GM20431 (cell line): ENCODE data around the gene CBFA2T3.

Source experiments
- in situ Hi-C: fragments of 300-500 bp; cut with MseI, MboI; formaldehyde crosslinking; loops from one replicate; pipeline ENCODE4 v1.15.0; 2020; ENCODE audit warnings: low sequenced_read_pairs; ENCODE audit not compliant: unreplicated experiment

Gene CBFA2T3

DNA sequence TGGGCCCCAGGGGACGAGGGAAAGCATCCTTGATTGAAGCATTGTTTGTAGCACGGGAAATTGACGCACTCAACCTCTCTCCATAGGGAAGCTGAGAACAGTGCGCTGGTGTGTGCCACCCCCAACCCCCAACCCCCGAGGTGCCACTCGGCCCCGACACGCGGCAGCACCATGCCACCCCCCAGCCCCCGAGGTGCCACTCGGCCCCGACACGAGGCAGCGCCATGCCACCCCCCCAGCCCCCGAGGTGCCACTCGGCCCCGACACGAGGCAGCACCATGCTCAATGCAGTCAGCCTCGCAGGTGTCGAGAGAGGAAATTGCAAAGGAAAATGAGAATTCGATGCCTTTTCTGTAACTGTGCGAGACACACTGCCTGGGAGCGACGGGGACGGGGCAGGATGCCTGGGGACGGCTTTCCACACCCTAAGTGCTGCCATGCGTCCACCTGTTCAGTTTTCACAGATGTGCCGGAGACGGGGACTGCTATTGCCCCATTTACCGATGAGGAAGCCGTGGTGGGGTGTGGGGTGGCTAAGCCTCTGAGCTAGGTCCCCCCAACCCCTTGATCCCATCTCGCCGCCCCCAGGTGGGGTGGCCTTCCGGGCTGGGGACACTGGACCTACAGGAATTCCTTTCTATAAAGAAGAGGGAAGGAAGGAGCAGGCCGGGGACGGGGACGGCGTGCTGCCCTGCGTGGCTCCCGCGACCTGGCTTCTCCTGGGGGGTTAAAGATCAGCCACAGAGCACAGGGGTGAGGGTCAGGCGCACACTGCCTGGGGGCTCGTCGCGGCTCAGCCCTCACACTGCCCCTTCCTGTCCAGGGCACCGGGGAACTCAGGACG, 9.8 kb downstream of the CBFA2T3 start:
- in situ Hi-C loops: no loop called here

DNA sequence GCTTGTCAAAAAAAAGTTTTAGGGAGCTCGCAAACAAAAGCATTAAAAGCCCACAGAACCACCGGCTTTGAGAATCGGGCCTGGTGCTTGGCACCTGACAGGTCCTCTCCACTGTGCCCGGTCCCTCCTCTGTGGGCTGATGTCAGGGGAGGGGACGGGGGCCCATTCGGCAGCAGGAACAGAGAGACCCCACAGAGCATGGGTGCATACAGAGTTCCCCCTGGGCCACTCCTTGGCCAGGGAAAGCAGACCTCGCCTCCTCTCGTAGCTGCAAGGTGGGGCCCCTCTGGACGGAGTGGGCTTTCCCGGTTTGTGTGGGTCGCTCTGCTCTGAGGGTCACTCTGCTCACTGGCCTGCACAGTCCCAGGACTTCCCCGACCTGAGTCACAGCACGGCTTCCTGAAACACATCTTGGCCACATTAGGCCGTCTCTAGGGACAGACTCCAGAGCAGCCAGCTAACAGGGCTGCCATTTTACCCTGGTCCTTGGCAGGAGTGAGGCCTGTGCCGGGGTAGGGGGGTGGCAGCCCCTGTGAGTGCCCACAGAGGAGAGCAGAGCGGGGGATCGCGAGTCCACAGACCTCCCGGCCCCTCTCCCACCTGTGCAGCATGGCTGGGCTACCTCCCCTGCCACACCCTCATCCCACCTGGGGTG, 11.1 kb downstream of the CBFA2T3 start:
- in situ Hi-C loops: no loop called here

GRCh38 chr16:88965411-88965810, 11.6 kb downstream of the CBFA2T3 start:
- in situ Hi-C loops: no loop called here

DNA sequence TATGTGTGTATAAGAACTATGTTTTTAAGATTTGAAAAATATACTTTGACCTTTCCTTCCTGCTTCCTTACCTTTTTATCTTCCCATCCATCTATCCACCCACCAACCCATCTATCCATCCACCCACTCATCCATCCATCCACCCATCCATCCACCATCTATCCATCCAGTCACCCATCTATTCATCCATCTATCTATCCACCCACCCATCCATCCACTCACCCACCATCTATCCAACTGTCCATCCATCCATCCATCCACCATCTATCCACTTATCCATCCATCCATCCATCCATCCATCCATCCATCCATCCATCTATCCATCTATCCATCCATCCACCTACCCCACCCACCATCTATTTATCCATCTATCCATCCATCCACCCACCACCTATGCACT, 12.4 kb downstream of the CBFA2T3 start:
- in situ Hi-C loops: no loop called here

GRCh38 chr16:88963583-88963982, 13.4 kb downstream of the CBFA2T3 start:
- in situ Hi-C loops: no loop called here

- in situ Hi-C loops: no loop called here
Observed at GRCh38 chr16:88962478-88963152, 14.4 kb downstream of the CBFA2T3 start.

GRCh38 chr16:88961011-88961410, 16.0 kb downstream of the CBFA2T3 start:
- in situ Hi-C loops: no loop called here

DNA sequence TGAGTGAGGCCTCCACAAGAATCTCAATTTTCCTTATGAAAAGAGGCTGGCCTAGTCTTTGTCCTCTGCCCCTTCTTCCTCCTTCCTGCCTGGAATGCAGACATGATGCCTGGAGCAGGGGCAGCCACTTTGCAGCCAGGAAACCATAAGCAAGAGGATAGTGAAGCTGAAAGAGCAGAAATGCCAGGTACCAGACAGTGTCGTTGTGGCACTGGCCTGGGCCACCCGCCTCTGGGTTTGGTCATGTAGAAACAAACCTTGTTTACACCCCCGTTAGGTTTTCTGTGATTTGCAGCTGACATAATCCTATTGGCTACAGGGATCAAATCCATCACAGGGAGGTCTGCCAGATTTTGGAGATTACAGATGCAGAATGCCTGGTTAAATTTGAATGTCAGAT, 16.5 kb downstream of the CBFA2T3 start:
- in situ Hi-C loops: no loop called here

DNA sequence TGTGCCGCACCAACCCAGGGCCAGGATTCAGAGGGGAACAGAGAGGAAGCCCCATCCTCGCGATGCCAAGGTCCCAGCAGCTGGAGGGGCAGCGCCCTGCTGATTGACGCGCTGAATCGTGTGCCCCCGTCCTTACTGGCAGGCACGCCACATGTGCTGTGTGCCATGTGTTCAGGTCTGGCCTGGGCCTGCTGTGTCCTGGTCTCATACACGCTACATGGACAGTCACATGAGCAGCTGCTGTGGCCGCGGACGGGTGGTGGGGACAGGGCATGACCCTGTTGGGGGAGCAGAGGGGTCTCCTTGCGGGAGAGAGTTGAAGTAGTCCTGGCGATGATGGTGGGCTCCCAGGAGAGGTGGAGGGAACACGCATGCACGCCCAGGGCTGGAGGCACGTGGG, 18.0 kb downstream of the CBFA2T3 start:
- in situ Hi-C loops: no loop called here

GRCh38 chr16:88957887-88958577, 19.0 kb downstream of the CBFA2T3 start:
- in situ Hi-C loops: no loop called here

DNA sequence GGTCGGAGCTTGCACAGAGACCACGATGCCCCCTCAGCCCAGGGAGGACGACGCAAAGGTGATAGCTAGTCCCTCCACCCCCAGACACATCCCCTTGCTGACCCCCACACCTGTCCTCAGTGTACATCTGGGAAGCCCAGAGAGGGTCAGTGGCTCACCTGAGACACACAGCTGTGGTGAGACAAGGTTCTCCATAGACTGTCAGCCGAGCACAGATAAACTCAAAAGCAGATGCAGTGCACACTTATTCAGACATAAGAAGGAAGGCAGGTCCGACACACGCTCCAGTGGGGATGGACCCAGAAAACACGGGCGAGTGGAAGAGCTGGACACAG, 19.6 kb downstream of the CBFA2T3 start:
- in situ Hi-C loops: no loop called here

- in situ Hi-C loops: no loop called here
Observed at GRCh38 chr16:88956546-88957432, 20.2 kb downstream of the CBFA2T3 start.

GRCh38 chr16:88955906-88956305, 21.1 kb downstream of the CBFA2T3 start:
- in situ Hi-C loops: no loop called here

DNA sequence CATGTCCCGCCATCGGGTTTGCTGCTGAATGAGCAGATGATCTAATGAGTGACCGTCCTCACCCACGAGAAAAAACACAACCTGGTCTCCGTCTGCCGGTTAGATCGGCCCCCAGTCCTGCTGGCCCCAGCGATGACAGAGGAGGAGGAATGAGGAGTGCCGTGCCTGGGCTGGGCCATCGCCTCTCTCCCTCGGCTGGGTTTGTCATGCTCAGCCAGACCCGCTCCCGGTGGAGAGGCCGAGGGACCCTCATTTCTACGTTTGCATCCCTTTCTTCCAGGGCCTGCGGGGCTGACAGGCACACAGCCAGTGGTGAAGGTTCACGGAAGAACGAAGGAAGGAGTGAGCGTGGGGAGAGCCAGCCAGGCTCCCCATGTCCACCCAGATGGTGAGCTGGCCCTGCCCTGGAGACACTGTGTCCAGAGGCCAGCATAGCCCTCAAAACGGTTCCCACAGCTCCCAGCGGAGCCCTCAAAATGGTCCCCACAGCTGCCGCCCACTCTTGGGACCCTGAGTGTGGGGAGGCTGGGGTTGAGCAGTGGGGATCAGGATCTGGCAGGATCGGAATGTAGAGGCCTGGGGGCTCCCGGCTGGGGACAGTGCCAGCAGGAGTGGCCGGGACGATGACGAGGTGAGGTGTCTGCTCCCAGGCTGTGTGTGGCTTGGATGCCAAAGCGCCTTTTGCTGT, 23.9 kb downstream of the CBFA2T3 start:
- in situ Hi-C loops: no loop called here

DNA sequence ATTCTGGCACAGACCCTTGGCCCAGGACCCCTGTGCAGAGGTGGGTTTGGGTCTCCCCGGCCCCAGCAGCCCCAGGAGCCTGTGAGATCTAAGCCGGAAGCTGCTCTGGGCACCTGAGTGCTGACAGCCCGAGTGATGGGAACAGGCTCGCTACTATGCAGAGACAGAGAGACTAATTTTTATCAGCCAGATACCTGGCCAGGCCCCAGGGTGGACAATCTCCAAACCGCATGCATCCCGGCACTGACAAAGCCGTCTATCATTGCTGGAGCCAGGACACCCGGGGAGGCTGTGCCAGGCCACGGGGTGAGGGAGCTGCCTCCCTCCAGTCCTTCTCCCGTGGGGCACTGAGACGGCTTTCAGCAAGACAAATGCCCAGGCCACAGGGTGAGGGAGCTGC, 25.0 kb downstream of the CBFA2T3 start:
- in situ Hi-C loops: no loop called here

DNA sequence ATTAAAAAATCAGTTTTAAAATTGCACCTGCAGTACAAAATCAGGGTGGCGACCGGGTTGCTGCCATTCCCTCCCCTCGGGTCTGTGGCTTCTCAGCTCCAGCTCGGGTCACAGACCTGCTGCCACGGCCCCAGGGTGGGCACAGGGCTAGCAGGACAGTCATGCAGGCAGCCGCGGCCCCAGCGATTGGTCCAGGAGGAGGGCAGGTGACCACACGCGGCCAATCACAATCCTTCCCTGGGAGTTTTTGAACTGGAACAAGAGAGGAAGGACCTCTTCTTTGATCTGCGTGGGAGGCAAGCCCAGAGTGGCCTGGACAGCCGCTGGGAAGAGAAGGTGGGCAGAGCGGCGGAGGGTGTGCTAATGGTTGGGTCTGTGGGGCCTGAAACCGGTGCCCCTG, 25.5 kb downstream of the CBFA2T3 start:
- in situ Hi-C loops: no loop called here

DNA sequence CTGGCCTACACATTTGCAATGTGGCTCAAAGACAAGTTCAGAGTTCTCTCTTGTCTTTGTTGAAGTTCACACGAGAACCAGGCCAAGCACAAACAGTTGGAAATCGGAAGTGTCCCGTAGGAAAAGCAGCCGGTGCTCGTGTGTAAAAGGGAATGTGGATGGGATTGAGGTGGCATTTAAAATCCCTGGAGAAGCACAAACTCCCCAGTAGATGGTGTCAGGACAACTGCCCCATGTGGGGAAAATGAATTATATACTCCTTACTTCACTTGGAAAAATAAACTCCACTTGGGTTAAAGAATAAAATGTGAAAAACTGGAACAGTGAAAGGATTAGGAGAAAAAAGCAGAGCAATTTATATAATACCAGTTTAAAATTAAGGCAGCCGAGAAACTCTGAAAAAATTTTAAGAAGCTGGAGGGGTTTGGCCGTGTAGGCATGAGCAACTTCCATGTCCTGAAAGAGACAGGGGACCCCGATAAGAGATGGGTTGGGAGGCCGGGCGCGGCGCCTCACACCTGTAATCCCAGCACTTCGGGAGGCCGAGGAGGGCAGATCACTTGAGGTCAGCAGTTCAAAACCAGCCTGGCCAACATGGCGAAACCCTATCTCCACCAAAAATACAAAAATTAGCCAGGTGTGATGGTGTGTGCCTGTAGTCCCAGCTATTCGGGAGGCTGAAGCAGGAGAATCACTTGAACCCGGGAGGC, 28.1 kb downstream of the CBFA2T3 start:
- in situ Hi-C loops: no loop called here

- in situ Hi-C loops: no loop called here
Observed at GRCh38 chr16:88945473-88945872, 31.5 kb downstream of the CBFA2T3 start.

DNA sequence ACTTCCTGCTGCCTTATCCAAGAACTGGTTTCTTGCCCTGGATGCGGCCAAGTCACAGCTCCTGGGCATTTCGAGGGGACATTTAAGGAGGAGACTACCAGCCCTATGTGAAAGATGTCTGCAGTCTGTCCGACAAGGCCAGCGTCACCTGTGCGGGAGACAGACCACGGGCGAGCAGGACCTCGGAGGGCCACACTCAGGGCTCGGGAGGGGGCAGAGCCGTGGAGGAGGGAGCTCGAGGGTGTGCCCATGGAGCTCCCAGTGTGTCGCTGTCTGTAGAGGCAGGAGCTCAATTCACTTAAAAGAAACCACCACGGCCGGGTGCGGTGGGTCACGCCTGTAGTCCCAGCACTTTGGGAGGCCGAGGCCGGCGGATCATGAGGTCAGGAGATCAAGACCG, 33.3 kb downstream of the CBFA2T3 start:
- in situ Hi-C loops: no loop called here
